GM21390 (cell line): ENCODE results near the gene LRRC10B.

ENCODE experiments used
- ATAC-seq: cut with Tn5 transposase; IDR thresholded peaks from one replicate; pipeline ENCODE4 v1.9.1; 2021; ENCODE audit not compliant: unreplicated experiment

The LRRC10B gene

GRCh38 chr11:61544466-61544865 is 35.9 kb downstream of the LRRC10B start:
- ATAC-seq: no peak

GRCh38 chr11:61545341-61545740 is 36.8 kb downstream of the LRRC10B start:
- ATAC-seq: no peak

GRCh38 chr11:61545921-61546320 is 37.4 kb downstream of the LRRC10B start:
- no peak for ATAC-seq

- no peak for ATAC-seq
Observed at GRCh38 chr11:61546663-61547062, 38.1 kb downstream of the LRRC10B start.

- no peak for ATAC-seq
Observed at GRCh38 chr11:61547246-61547645, 38.7 kb downstream of the LRRC10B start.

- no peak for ATAC-seq
Observed at GRCh38 chr11:61549177-61549576, 40.6 kb downstream of the LRRC10B start.

GRCh38 chr11:61549662-61550568 is 41.4 kb downstream of the LRRC10B start:
- no peak for ATAC-seq

GRCh38 chr11:61550665-61551227 is 42.2 kb downstream of the LRRC10B start:
- ATAC-seq: no peak

- ATAC-seq: no peak
Observed at GRCh38 chr11:61551634-61552033, 43.1 kb downstream of the LRRC10B start.

GRCh38 chr11:61552108-61552635 is 43.6 kb downstream of the LRRC10B start:
- no peak for ATAC-seq

- ATAC-seq: no peak
Observed at GRCh38 chr11:61553373-61554171, 45.0 kb downstream of the LRRC10B start.

GRCh38 chr11:61554172-61554988 is 45.8 kb downstream of the LRRC10B start:
- ATAC-seq: no peak

- no peak for ATAC-seq
Observed at GRCh38 chr11:61555051-61555969, 46.8 kb downstream of the LRRC10B start.

GRCh38 chr11:61555978-61556377 is 47.4 kb downstream of the LRRC10B start:
- ATAC-seq: no peak

- no peak for ATAC-seq
Observed at GRCh38 chr11:61556621-61557020, 48.1 kb downstream of the LRRC10B start.
